Epidermal melanocyte (primary cell): Measurements from ENCODE around the gene STOML1.
"Not testable (repeated sequence)": the region's sequence is repeated elsewhere in the genome, so short reads cannot be mapped to it uniquely, and the experiment has no call there.

Experiments used
- DNase-seq: peaks from one replicate; pipeline ENCODE4 v3.0.0; 2011; ENCODE audit warnings: low spot score; ENCODE audit not compliant: insufficient read length

Gene STOML1

DNA sequence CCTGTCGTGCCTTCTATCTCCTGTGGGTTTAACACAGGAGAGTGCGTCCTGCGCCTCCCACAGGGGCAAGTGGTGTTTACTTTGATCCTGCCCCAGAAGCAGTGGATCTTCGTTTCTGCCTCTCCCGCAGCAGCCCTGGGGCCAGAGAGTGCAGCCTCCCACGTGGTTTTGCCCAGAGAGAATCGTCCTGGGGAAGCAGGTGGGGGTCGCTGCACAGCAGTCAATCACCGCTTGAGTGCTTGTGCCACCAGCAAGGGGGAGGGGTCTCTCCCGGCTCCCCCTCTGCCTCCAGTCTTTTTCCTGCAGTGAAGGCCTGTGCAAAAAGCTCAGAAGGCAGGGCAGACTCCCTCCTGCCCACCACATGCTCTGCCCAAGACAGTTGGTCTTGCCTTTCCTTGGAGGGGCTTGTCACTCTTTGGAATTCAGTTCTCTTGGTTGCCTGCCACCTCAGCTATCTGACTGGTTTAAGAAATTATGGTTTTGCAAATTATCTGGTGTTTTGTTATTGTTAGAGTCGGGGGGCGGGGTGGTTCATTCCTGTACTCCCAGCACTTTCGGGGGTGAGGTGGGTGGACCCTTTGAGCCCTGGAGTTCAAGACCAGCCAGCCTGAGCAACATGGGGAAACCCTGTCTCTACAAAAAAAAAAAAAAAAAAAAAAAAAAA, 26.9 kb downstream of the STOML1 start:
- no peak for DNase-seq

DNA sequence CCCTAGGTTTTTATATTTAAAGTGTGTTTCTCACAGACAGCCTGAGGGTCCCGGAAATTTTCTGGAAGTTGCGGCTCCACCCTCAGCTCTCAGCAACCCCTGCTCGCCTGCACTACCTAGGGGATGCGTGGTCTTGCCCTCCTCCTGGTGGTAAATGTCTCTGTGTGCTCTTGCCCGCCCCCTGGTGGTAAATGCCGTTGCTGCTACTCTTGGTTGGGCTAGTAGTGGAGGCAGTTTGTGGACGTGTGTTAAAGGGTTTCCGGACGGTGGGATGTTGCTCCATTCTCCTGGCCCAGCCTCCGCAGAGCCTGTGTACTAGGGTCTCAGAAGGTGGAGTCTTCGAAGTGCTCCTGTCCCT, 27.4 kb downstream of the STOML1 start:
- peak; percentile 82 for DNase-seq

DNA sequence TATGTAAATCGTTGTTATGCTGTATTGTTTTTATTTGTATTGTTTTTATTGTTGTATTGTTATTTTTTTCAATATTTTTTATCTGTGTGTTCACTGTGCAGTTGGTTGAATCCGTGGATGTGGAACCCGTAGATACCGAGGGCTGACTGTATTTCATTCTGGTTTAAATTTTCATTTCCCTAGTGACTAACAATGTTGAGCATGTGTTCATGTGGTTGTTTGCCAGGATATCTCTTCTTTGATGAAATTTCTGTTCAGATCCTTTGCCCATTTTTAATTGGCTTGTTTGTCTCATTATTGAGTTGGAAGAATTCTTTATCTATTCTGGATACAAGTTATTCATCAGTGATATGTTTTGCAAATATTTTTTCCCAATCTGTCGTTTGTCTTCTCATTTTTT, 29.7 kb downstream of the STOML1 start:
- DNase-seq = no peak

DNA sequence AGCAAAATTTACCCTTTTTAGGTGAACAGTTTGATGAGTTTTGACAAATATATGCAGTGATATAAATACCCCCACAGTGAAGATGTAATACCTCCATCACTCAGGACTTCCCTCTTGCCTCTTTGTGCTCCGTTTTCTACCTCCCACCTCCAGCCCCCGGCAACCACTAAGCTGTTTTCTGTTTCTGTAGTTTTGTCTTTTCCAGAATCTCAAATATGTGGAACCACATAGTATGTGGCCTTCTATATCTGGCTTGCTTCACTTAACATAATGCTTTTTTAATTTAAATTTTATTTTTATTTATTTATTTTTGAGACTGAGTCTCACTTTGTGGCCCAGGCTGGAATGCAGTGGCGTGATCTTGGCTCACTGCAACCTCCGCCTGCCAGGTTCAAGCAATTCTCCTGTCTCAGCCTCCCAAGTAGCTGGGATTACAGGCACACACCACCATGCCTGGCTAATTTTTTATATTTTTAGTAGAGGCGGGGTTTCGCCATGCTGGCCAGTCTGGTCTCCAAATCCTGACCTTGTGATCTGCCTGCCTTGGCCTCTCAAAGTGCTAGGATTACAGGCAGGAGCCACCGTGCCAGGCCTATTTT, 31.5 kb downstream of the STOML1 start:
- not testable (repeated sequence) for DNase-seq

DNA sequence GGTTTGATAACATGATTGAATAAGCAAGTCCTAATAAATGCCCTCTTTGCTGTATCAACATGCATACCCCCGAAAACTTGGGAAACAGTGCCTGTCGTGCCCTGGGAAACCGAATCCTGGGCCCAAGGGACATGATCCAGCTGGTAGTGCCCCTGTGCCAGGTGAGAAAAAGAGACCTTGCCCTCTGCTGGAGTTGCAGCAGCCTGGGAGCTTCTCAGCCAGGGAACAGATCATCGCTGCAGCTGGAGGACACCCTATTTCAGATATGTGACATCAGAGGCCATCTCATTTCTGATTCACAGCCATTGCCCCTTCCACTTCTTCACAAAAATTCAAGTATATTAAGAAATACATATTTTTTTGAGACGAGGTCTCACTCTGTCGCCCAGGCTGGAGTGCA, 32.3 kb downstream of the STOML1 start:
- DNase-seq = no peak

DNA sequence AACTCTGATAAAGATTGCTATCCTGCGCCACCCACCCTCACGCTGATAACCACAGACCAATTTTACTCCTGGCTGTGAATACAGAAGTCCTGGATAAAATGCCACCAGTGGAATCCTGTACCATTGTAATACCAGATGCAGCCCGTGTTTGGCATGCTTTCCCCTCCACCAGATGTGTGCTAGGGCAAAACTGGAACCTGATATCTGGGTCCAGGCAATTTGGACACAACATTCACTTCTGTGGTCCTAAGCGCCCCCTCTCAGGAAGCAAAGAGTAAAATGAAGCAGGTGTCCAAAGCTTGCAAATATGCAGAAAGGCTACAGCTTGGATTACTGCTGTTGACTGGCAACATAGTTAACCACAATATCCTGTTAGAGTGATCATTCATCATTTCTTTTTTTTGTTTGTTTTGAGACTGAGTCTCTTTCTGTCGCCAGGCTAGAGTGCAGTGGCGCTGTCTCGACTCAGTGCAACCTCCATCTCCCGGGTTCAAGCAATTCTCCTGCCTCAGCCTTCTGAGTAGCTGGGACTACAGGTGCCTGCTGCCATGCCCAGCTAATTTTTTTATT, 33.0 kb downstream of the STOML1 start:
- no peak for DNase-seq

DNA sequence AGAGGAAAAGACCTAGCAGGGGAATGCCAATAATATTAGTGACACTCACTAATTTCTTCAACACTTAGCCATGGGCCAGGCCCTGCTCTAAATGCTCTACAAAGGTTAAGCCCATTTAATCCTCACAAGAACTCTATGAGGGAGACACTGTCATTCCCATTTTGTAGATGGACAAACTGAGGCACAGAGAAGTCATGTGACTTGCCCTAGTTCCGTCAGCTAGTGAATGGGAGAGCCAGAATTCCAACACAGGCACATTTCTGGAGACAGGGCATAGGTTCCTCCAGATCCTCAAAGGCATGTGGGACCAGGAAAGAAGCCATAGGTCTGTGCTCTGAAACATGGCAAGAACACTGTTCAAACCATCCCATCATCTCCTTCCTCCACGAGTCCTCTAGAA, 34.3 kb downstream of the STOML1 start:
- DNase-seq = no peak

DNA sequence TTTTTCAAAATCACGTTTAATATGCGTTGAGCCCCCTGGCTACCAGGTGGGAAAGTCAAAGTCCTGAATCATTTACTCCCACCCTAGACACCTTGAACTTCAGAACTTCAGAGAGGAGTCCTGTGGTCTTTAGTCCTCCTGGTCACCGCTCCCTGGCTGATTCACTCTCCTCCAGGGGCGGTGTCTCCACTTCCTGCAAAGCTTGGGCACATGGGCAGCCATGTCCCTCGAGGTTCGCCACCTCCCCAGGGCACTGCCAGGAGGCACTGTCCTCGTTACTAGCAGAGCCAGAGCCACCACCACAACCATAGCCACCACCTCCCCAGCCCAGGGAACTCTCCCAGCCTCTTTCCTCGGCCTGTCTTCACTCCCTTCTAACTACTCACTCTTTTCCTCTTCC, 34.8 kb downstream of the STOML1 start:
- no peak for DNase-seq

DNA sequence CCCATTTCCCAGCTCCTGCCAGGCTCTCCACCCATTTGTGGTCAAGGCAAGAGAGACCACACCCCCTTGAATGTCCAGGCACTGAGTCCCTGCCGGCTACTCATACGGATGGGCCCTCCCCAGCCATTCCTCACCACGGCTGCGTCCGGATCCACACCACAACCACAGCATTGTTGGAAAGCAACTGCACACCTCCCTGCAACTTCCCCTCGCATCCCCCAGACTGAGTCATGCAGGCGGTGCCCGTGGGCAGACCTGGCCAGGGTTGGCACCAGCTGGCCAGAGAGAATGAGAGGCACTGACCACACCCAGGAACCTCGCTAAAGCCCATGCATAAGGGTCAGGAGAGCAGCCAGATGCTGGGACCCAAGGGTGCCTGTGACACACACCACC, 35.4 kb downstream of the STOML1 start:
- DNase-seq = no peak

DNA sequence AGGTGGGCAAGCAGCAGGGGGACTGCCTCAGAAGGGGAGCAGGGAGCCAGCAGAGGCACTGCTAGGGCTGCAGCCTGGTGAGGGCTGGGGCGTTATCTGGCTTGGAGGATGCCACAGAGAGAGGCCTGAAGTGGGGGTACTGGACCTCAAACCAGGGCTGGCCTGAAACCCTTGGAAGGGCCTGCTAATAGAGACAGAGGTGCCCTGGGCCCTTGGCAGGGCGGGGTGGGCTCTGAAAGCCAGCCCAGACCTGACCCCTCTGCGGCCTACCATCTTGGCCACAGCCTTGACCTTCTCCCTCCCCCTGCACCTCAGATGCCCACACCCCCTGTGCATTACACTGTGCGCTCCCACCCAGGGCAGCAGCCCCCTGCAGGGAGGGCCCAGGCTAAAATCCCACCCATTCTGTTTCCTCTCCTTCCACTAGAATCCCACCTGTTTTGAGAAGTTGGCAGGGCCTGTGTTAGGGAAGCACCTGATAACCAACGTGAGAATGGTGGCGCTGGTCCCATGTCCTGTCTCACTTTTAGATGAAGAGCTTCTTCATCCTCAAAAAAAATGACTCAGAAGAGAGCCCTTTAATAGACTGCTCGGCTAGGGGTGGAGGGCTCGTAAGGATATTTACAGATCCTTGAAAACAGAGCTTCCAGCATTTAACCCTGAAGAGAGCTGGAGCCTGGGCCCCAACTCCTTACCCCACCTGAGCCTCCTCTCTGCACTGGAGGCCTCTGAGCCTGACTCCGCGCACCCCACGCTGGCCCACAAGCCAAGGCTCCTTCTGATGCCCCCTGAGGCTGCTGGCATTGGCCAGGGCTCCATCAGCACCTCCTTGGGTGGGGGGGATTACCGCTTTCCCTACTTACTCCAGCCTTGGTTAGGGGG, 36.0 kb downstream of the STOML1 start:
- no peak for DNase-seq

DNA sequence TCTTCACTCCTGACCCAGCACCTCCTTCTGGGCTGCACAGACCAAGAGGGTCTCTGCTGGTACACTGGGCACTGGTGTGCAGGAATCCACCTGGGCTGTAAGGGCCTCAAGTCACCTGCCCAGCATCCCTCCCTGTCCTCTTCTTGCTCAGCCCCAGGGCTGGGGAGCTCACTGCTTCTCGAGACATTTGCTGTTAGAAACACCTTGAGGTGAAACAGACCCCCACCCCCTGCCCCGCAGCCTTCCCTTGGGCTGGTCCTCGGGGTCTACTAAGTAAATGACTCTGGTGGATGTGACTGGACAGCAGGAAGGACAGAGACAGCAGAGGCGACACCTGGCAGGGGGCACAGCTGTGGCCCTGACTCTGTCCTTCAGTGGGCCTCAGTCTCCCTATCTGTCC, 36.8 kb downstream of the STOML1 start:
- DNase-seq = no peak

DNA sequence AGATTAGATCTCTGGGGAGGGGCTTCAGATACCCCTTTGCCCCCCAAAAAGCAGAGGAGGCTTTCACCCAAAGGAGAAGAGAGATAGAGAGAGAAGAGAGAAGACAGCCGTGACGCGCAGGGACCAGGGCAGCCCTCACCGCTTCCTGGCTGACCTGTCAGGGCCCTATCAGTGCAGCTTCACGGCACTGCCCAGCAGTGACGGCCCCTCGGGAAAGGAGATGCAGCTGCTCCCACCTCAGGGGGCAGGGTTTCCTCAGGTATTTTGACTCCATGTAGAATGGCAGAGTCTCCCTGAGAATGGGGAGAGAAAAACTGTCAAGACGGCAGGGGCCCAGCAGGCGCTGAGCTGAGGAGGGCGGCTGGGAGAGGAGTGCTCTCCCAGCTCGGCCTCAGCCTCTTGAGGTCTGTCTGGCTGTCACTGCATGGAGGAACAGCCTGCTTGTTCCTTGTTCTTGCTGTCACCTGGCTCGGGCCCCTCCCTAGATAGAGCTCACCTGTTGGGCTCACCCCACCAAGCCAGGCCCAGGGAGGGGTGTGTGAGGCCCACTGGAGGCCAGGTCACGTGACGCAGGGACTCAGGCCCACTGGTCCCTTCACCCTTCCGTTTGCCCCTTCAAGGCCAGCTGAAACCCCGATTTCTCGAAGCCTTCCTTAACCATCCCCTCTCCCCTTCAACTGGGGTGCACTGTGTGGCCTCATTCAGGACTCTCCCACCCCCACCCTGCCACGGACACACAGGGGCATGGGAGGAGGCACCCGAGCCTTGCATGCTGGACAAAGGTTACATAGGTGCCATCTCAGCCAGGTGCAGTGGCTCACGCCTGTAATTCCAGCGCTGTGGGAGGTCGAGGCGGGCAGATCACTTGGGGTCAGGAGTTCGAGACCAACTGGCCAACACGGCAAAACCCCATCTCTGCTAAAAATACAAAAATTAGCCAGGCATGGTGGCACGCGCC, 37.6 kb downstream of the STOML1 start:
- DNase-seq = no peak

DNA sequence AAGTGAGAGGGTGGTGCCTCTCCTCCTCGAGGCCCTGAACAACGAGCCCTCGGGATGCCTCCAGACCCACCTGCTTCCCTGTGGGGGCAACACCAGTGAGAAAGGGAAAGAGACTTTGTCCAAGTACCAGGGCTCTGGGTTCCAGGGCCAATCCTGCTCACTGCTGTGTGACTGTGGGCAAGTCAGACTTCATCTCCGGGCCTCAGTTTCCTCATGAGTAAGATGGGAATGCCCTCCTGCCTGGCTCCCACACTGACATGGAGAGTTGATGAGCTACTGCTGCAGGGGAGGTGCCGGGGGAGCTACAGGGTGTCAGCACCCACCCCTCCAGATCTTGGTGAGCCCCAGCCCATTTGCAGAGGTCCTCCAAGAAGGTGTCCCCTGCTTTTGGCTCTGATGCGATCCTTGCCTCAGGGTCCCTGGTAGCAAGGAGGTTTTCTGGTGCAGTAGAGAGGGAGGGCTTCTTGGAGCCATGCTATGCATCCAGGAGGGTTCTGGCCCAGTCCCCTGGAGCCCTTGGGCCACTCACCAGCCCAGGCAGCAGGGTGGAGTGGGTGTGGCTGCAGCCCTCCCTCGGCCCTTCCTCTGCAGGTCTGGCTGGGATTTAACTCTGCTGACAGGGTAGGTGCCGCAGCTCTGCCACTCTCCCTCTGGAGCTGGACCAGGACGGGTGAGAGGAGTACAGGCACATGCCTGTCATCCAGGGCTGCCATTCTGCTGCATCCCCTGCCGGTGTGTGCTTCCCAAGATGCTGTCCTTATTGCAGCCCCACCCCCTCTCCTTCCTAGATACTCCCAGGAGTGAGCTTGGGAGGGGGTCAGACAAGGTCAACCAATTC, 39.0 kb downstream of the STOML1 start:
- DNase-seq = no peak

DNA sequence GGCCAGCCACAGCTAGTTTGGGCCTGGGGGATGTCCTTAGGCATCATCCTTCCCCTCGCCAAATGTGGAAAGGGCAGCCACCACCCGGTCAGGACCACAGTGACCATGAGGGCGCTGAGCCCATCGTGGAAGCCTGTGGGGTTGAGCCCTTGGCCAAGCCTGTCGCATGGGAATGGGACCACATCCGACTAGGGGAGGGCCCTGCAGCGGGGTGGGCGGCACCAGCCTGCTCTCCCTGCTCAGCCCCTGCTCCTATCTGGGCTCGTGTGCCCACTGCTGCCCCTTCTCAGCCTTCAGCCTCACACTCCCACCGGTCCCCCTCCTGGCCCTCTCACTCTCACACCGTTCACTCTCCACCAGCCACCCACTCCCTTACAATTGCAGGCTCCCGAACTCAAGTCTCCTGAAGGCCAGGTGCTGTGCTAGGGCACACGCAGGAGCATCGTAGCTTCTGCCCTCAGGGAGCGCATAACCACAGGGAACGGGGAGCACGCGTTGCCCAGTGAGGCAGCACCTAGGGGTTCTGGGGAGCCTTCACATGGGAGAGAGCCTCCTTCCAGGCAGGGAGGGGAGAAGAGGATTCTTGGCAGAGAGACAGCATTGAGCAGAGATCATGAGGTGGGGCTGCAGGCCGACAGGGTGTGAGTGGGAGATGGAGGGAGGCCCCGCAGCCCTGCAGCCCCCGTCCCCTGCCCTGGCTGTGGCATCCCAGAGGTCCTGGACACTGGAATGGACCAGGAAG, 39.8 kb downstream of the STOML1 start:
- no peak for DNase-seq

DNA sequence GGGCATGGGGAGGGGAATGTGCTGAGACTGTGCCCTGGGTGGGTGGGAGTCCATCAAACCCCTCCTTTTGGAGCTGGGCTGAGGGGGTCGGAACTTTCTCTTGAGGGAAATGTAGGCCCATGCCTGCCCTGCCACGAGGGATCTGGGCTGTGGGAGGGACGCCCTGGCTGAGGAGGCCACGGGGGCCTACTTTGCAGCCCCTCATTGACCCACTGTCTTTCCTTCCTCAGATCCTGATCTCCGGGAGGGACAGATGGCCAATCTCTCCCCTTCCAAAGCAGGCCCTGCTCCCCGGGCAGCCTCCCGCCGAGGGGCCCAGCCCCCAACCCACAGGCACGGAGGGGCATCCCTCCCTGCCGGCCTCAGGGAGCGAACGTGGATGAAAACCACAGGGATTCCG, 40.5 kb downstream of the STOML1 start:
- no peak for DNase-seq

DNA sequence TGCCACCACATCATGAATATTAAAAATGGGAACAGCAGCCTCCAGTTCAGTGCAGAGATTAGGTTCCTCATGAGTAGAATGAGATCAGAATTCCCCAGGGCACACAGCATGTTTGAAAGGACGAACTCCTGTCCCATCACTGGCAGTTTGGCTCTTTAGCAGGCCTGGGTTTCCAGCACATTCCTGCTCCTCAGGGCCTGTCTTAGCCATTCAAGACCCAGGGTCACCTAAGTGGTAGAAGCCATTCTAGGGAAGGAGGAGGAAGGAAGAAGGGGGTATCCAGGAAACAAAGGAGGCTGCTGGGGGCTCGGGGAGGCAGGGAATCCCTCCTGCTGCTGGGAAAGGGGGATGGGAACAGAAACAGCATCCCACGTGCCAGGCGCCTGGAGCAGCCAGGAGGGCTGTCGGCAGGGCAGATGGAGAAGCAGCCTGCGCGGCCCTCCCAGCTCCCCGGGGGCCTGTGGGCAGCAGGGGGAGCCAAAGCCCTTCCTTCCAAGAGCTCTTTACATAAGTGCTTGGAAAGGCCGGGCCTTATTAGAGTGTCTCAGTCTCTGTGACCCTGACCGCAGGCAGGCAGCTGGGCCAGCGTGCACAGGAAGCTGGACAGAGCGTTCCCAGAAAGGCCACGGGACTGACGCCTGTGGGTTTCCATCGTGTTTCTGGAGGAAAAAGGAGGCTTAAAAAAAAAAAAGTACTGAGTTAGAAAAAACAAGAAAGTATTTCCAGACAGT, 41.1 kb downstream of the STOML1 start:
- peak; percentile 97 for DNase-seq

DNA sequence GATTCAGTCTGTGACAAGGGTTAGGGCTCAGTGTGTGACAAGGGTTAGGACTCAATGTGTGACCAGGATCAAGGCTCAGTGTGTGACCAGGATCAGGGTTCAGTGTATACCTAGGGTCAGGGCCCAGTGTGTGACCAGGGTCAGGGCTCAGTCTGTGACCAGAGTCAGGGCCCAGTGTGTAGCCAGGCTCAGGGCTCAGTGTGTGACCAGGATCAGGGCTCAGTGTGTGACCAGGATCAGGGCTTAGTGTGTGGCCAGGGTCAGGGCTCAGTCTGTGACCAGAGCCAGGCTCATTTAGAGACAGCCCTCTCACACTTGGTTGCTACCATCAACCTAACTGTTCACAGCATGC, 41.6 kb downstream of the STOML1 start:
- no peak for DNase-seq

DNA sequence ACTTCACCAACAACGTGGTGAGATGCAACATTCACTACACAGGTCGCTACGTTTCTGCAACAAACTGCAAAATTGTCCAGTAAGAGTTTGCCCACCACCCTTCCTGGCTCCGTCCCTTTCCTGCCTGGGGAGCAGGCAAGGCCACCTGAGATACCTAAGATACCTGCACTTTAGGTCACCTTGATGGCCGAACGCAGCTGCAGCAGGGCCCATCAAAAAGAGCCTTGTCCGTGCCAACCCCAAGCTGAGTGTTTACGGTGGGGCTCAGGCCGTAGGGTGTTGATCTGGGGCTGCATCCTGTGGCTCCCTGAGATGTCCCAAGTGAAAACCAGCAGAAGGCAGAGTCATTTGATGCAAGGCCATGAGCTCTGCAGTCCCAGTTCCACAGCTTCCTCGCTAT, 42.6 kb downstream of the STOML1 start:
- no peak for DNase-seq

DNA sequence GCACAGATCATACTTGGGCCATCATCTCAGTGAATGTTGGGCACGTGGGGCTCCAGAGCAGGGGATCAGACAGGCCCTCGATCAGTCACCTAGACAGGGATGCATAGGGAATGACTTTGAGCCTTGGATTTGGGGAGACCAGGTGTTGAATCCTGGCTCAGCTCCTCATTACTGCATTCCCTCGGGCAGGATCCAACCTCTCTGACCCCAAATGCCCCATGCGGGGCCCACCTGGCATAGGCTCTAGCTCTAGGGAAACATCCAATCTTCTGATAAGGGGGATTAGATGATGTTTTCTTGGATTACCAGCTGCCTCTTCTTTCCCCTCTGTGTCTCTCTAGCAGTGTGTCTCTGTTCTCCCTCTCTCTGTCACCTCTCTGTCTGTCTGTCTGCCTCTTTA, 43.1 kb downstream of the STOML1 start:
- DNase-seq = no peak
